Measurements from ENCODE around the gene METAP2. TPM values are rescaled to one million over a fixed set of nuclear protein-coding genes. Genes with fewer than 3 reads are reported as not detected.

METAP2 gene
- total RNA-seq, 1 donor from 2014 or later, result 62.6 TPM

Small RNA genes lying within 50 kb of the gene (small RNA-seq; reads per million reads assigned to genes)
- gene RNU6-735P, result not detected

Other genes starting within 250 kb of the METAP2 start
- gene USP44, start 77.3 kb downstream of the METAP2 start, total RNA-seq, result 0.49 TPM